ENCODE data around the gene INSR.

INSR gene

GRCh38 chr19:7098701-7099596 is 195.3 kb downstream of the INSR start:
- no peaks in the 10 kb centered on the region; the same call in 1 of the 2 replicates for H3K4me1 ChIP-seq (ENCODE audit: insufficient read depth, low read length)
- H3K27me3 ChIP-seq (ENCODE audit: insufficient read depth, low read length), result no peaks in the 10 kb centered on the region

GRCh38 chr19:7098096-7098495 is 196.1 kb downstream of the INSR start:
- Histone ChIP-seq H3K4me3 (ENCODE audit: low read length) (peak overlapping the region; percentile 74), H3K9me3 (ENCODE audit: insufficient read depth, low read depth, low read length) (peaks cover 33% of the 10 kb centered on the region), H3K27ac (ENCODE audit: low read length) (no peak overlapping the region), H3K36me3 (ENCODE audit: insufficient read depth, low read depth, low read length) (no peaks in the 10 kb centered on the region), H3K4me1 (ENCODE audit: insufficient read depth, low read length) (no peaks in the 10 kb centered on the region; the same call in 1 of the 2 replicates), H3K9ac (ENCODE audit: low read depth, low read length) (peak overlapping the region; percentile 87; the same call in 1 of the 2 replicates), H3K27me3 (ENCODE audit: insufficient read depth, low read length) (no peaks in the 10 kb centered on the region)

More at GRCh38 chr19:7098701-7099596, 195.3 kb downstream of the INSR start:
- peak overlapping the region; percentile 41 for H3K27ac ChIP-seq (ENCODE audit: low read length)
- peak overlapping the region; percentile 87 for H3K9ac ChIP-seq (ENCODE audit: low read depth, low read length)
- no peaks in the 10 kb centered on the region for H3K36me3 ChIP-seq (ENCODE audit: insufficient read depth, low read depth, low read length)
- H3K4me3 ChIP-seq (ENCODE audit: low read length), result peak overlapping the region; percentile 74
- peaks cover 29% of the 10 kb centered on the region for H3K9me3 ChIP-seq (ENCODE audit: insufficient read depth, low read depth, low read length)

- peaks cover 35% of the 10 kb centered on the region for H3K36me3 ChIP-seq (ENCODE audit: insufficient read depth, low read depth, low read length)
- no peak overlapping the region for H3K9ac ChIP-seq (ENCODE audit: low read depth, low read length)
- H3K27me3 ChIP-seq (ENCODE audit: insufficient read depth, low read length), result no peaks in the 10 kb centered on the region
- H3K27ac ChIP-seq (ENCODE audit: low read length), result no peak overlapping the region
- H3K9me3 ChIP-seq (ENCODE audit: insufficient read depth, low read depth, low read length), result peaks cover 81% of the 10 kb centered on the region
- H3K4me1 ChIP-seq (ENCODE audit: insufficient read depth, low read length), result no peaks in the 10 kb centered on the region
- no peak overlapping the region for H3K4me3 ChIP-seq (ENCODE audit: low read length)
These were observed 205.2 kb downstream of the INSR start for GRCh38 chr19:7088999-7089398.

GRCh38 chr19:7083076-7083956 is 210.9 kb downstream of the INSR start:
- Histone ChIP-seq H3K27me3 (ENCODE audit: insufficient read depth, low read length) (no peaks in the 10 kb centered on the region), H3K27ac (ENCODE audit: low read length) (no peak overlapping the region), H3K4me1 (ENCODE audit: insufficient read depth, low read length) (no peaks in the 10 kb centered on the region), H3K9me3 (ENCODE audit: insufficient read depth, low read depth, low read length) (peaks cover 96% of the 10 kb centered on the region), H3K9ac (ENCODE audit: low read depth, low read length) (no peak overlapping the region), H3K36me3 (ENCODE audit: insufficient read depth, low read depth, low read length) (peaks cover 83% of the 10 kb centered on the region), H3K4me3 (ENCODE audit: low read length) (peak overlapping the region; percentile 40)

- Histone ChIP-seq H3K4me3 (ENCODE audit: low read length) (no peak overlapping the region), H3K36me3 (ENCODE audit: insufficient read depth, low read depth, low read length) (peaks cover 92% of the 10 kb centered on the region), H3K4me1 (ENCODE audit: insufficient read depth, low read length) (no peaks in the 10 kb centered on the region), H3K9ac (ENCODE audit: low read depth, low read length) (no peak overlapping the region), H3K27me3 (ENCODE audit: insufficient read depth, low read length) (no peaks in the 10 kb centered on the region), H3K9me3 (ENCODE audit: insufficient read depth, low read depth, low read length) (peaks cover 65% of the 10 kb centered on the region), H3K27ac (ENCODE audit: low read length) (no peak overlapping the region)
These were observed 216.2 kb downstream of the INSR start for GRCh38 chr19:7078008-7078407.

GRCh38 chr19:7076151-7076550 is 218.1 kb downstream of the INSR start:
- Histone ChIP-seq H3K36me3 (ENCODE audit: insufficient read depth, low read depth, low read length) (peaks cover 85% of the 10 kb centered on the region), H3K27me3 (ENCODE audit: insufficient read depth, low read length) (no peaks in the 10 kb centered on the region), H3K4me3 (ENCODE audit: low read length) (no peak overlapping the region), H3K4me1 (ENCODE audit: insufficient read depth, low read length) (no peaks in the 10 kb centered on the region), H3K27ac (ENCODE audit: low read length) (no peak overlapping the region), H3K9ac (ENCODE audit: low read depth, low read length) (no peak overlapping the region), H3K9me3 (ENCODE audit: insufficient read depth, low read depth, low read length) (peaks cover 47% of the 10 kb centered on the region)

GRCh38 chr19:7074705-7075282 is 219.4 kb downstream of the INSR start:
- Histone ChIP-seq H3K4me3 (ENCODE audit: low read length) (no peak overlapping the region), H3K36me3 (ENCODE audit: insufficient read depth, low read depth, low read length) (peaks cover 75% of the 10 kb centered on the region), H3K9ac (ENCODE audit: low read depth, low read length) (no peak overlapping the region), H3K4me1 (ENCODE audit: insufficient read depth, low read length) (no peaks in the 10 kb centered on the region), H3K27me3 (ENCODE audit: insufficient read depth, low read length) (no peaks in the 10 kb centered on the region), H3K9me3 (ENCODE audit: insufficient read depth, low read depth, low read length) (peaks cover 35% of the 10 kb centered on the region), H3K27ac (ENCODE audit: low read length) (no peak overlapping the region)

- H3K27me3 ChIP-seq (ENCODE audit: insufficient read depth, low read length), result no peaks in the 10 kb centered on the region
- H3K27ac ChIP-seq (ENCODE audit: low read length), result no peak overlapping the region
- H3K36me3 ChIP-seq (ENCODE audit: insufficient read depth, low read depth, low read length), result peaks cover 54% of the 10 kb centered on the region
- no peak overlapping the region for H3K4me3 ChIP-seq (ENCODE audit: low read length)
- H3K9me3 ChIP-seq (ENCODE audit: insufficient read depth, low read depth, low read length), result peaks cover 20% of the 10 kb centered on the region
- no peak overlapping the region for H3K9ac ChIP-seq (ENCODE audit: low read depth, low read length)
- H3K4me1 ChIP-seq (ENCODE audit: insufficient read depth, low read length), result no peaks in the 10 kb centered on the region
These were observed 221.7 kb downstream of the INSR start for GRCh38 chr19:7072541-7072940.

GRCh38 chr19:7069904-7070226 is 224.3 kb downstream of the INSR start:
- Histone ChIP-seq H3K4me3 (ENCODE audit: low read length) (peak overlapping the region; percentile 73), H3K4me1 (ENCODE audit: insufficient read depth, low read length) (no peaks in the 10 kb centered on the region), H3K27me3 (ENCODE audit: insufficient read depth, low read length) (no peaks in the 10 kb centered on the region), H3K27ac (ENCODE audit: low read length) (no peak overlapping the region), H3K36me3 (ENCODE audit: insufficient read depth, low read depth, low read length) (peaks cover 27% of the 10 kb centered on the region), H3K9ac (ENCODE audit: low read depth, low read length) (peak overlapping the region; percentile 88; the same call in 1 of the 2 replicates), H3K9me3 (ENCODE audit: insufficient read depth, low read depth, low read length) (peaks cover 14% of the 10 kb centered on the region; the same call in 1 of the 2 replicates)

- Histone ChIP-seq H3K4me3 (ENCODE audit: low read length) (peak within 1 kb of the TSS; percentile 73), H3K27me3 (ENCODE audit: insufficient read depth, low read length) (no peaks in the 10 kb centered on the region), H3K9me3 (ENCODE audit: insufficient read depth, low read depth, low read length) (peaks cover 14% of the 10 kb centered on the region; the same call in 1 of the 2 replicates), H3K4me1 (ENCODE audit: insufficient read depth, low read length) (no peaks in the 10 kb centered on the region), H3K36me3 (ENCODE audit: insufficient read depth, low read depth, low read length) (peaks cover 22% of the 10 kb centered on the region), H3K9ac (ENCODE audit: low read depth, low read length) (peak within 1 kb of the TSS; percentile 88; the same call in 1 of the 2 replicates), H3K27ac (ENCODE audit: low read length) (peak within 1 kb of the TSS; percentile 94)
These were observed 224.9 kb downstream of the INSR start, which contains the start of gene ZNF557 for GRCh38 chr19:7069042-7069903. Gene ZNF557 (plus strand): TSS chr19:7069703. CDS start chr19:7075075, 5,372 bp downstream.
